NCI-H510A (cell line): Measurements from ENCODE around the gene SNX32.

Experiments used
- DNase-seq: peaks from one replicate; lab custom pipeline; 2025; lab: John Stamatoyannopoulos, UW

SNX32 gene

GRCh38 chr11:65797711-65798110 lies 36.1 kb upstream of the SNX32 start:
- no peak for DNase-seq

GRCh38 chr11:65798882-65799281 lies 34.9 kb upstream of the SNX32 start:
- no peak for DNase-seq

- DNase-seq: no peak
These were observed 32.4 kb upstream of the SNX32 start for GRCh38 chr11:65801153-65801987.

- DNase-seq: no peak
These were observed 30.9 kb upstream of the SNX32 start for GRCh38 chr11:65802841-65803240.

- no peak for DNase-seq
These were observed 29.8 kb upstream of the SNX32 start for GRCh38 chr11:65803797-65804492.

GRCh38 chr11:65806979-65807378 lies 26.8 kb upstream of the SNX32 start:
- no peak for DNase-seq

GRCh38 chr11:65808744-65809341 lies 24.9 kb upstream of the SNX32 start:
- no peak for DNase-seq

- no peak for DNase-seq
These were observed 24.3 kb upstream of the SNX32 start for GRCh38 chr11:65809496-65809895.

GRCh38 chr11:65810046-65810868 lies 23.5 kb upstream of the SNX32 start:
- DNase-seq: no peak

GRCh38 chr11:65811764-65812475 lies 21.8 kb upstream of the SNX32 start:
- DNase-seq: no peak

GRCh38 chr11:65814131-65814985 lies 19.4 kb upstream of the SNX32 start:
- DNase-seq: no peak

- no peak for DNase-seq
These were observed 18.7 kb upstream of the SNX32 start for GRCh38 chr11:65814986-65815565.

- no peak for DNase-seq
These were observed 17.1 kb upstream of the SNX32 start for GRCh38 chr11:65816696-65817095.

GRCh38 chr11:65817312-65817834 lies 16.4 kb upstream of the SNX32 start:
- DNase-seq: no peak

- DNase-seq: peak; percentile 74
These were observed 15.7 kb upstream of the SNX32 start for GRCh38 chr11:65817835-65818680.

- DNase-seq: no peak
These were observed 12.7 kb upstream of the SNX32 start for GRCh38 chr11:65821107-65821506.

GRCh38 chr11:65822776-65823528 lies 10.8 kb upstream of the SNX32 start:
- DNase-seq: no peak
